Coronary artery (tissue), 2 donors: ENCODE results near the gene ZSWIM8.

ENCODE experiments used
- DNase-seq: peaks from one replicate; pipeline ENCODE4 v3.0.0-alpha.2; 2017; ENCODE audit warnings: low spot score
- H3K27ac ChIP-seq, 2 donors: fragments of 200-600 bp; sonication (generic); one replicate each; pipeline ENCODE4 v1.5.1; 2016 to 2019
- H3K4me3 ChIP-seq: fragments of 200-600 bp; sonication (generic); 2 replicates; pipeline ENCODE4 v1.5.1; 2016; ENCODE audit warnings: mild to moderate bottlenecking, moderate library complexity
- CTCF ChIP-seq: fragments of 200-600 bp; sonication (generic); IDR thresholded peaks from one replicate; pipeline ENCODE4 v1.5.1; 2019; ENCODE audit warnings: antibody characterized with exemption

Gene ZSWIM8

GRCh38 chr10:73802276-73802991 lies 17.0 kb downstream of the ZSWIM8 start:
- no peak for TF ChIP-seq CTCF
- Histone ChIP-seq H3K27ac (no peak overlapping the region), H3K4me3 (no peak overlapping the region)
- no peak for DNase-seq

- Histone ChIP-seq H3K27ac (peak overlapping the region in 1 of 2 donors; percentile 25), H3K4me3 (no peak overlapping the region)
- DNase-seq, result no peak
- no peak for TF ChIP-seq CTCF
These were observed 18.4 kb downstream of the ZSWIM8 start for GRCh38 chr10:73803680-73804286.

GRCh38 chr10:73806176-73806950 lies 21.0 kb downstream of the ZSWIM8 start:
- no peak for DNase-seq
- Histone ChIP-seq H3K27ac (no peak overlapping the region), H3K4me3 (no peak overlapping the region)
- TF ChIP-seq CTCF, result no peak

- DNase-seq, result no peak
- no peak overlapping the region for H3K4me3 ChIP-seq
- TF ChIP-seq CTCF, result no peak
- H3K27ac ChIP-seq, result no peak overlapping the region
These were observed 22.1 kb downstream of the ZSWIM8 start for GRCh38 chr10:73807471-73807870.

- H3K4me3 ChIP-seq, result no peak overlapping the region
- TF ChIP-seq CTCF, result no peak
- no peak for DNase-seq
- no peak overlapping the region for H3K27ac ChIP-seq
These were observed 22.8 kb downstream of the ZSWIM8 start for GRCh38 chr10:73808021-73808815.

- no peak overlapping the region for H3K27ac ChIP-seq
- no peak for TF ChIP-seq CTCF
- H3K4me3 ChIP-seq, result no peak overlapping the region
- no peak for DNase-seq
These were observed 23.8 kb downstream of the ZSWIM8 start for GRCh38 chr10:73809061-73809818.
